ENCODE measurements around the gene HNRNPA3.

The HNRNPA3 gene

DNA sequence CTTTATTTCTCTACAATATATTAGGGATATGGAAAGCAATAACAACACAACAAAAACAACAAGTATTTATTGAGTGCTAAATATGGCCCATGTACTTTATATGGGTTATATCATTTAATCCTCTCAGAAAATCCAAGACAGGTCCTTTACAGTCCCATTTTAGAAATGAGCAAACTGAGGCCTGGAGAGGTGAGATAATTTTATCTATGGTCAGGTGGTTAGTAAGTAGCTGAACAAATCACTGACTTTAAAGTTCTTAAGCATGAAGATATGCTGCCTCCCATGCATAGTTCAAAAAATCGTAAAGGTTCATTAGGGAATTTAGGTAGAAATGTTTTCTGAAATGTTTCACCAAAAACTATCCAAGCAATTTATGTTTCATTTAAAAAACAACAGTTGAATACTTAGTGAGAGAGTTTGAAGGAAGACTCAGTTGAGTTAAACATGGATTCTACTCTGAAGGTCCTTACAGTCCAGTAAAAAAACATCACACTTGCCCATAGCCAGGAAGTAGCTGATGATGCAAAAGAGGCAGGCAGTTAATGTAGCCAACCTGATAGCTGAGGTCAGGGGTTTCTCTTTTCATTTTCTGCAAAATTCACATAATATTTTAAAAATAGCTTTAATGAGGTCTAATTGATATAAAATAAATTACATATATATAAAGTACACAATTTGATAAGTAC lies 59.5 kb downstream of the HNRNPA3 start:
- TF ChIP-seq, protein P1, sequence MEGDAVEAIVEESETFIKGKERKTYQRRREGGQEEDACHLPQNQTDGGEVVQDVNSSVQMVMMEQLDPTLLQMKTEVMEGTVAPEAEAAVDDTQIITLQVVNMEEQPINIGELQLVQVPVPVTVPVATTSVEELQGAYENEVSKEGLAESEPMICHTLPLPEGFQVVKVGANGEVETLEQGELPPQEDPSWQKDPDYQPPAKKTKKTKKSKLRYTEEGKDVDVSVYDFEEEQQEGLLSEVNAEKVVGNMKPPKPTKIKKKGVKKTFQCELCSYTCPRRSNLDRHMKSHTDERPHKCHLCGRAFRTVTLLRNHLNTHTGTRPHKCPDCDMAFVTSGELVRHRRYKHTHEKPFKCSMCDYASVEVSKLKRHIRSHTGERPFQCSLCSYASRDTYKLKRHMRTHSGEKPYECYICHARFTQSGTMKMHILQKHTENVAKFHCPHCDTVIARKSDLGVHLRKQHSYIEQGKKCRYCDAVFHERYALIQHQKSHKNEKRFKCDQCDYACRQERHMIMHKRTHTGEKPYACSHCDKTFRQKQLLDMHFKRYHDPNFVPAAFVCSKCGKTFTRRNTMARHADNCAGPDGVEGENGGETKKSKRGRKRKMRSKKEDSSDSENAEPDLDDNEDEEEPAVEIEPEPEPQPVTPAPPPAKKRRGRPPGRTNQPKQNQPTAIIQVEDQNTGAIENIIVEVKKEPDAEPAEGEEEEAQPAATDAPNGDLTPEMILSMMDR (IDR thresholded peaks at IDR 0.05; ENCODE audit: control insufficient read depth, insufficient read depth, low read depth, low read length, missing control alignments) = no peak
- H3K4me3 ChIP-seq (ENCODE audit: control insufficient read depth, low read depth, low read length) = no peak overlapping the region
- DNase-seq (ENCODE audit: low read depth) = no peak

DNA sequence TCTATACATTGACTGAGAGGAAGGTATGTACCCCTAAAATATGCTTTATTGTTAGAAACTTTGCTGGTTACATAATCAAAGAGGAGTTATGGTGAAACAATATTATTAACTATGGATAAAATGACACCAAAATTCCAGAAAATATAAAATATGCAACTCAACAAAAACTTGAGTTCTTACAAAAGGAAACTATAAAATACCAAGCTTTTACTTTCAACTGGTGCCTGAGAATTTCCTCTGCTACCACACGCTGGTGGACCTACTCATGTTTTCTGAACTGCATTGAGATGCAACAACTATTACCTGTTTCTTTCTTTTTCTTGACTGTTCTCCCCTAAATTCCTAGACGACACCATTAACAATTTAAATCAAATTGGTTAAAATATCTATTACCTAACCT lies 60.2 kb downstream of the HNRNPA3 start:
- no peak for DNase-seq (ENCODE audit: low read depth)
- H3K4me3 ChIP-seq (ENCODE audit: control insufficient read depth, low read depth, low read length) = no peak overlapping the region
- TF ChIP-seq, protein P1 (IDR thresholded peaks at IDR 0.05; ENCODE audit: control insufficient read depth, insufficient read depth, low read depth, low read length, missing control alignments) = no peak

DNA sequence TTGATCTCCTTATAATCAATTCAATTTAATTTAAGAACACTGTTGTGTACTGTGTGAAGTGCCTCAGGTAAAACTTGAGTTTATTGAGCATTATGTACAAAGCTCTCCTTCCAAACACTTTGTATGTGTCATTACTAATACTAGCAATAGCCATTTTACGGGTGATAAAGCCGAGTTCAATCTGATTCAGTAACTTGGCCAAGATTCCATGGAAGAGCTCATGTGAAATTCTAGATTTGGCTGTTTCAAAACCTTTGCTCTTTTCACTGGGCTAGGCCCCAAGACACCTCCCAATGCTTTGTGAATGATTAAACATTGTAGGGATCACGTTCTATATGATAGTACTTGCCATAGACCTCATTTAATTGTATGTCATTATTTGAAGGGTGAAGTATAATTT lies 60.8 kb downstream of the HNRNPA3 start:
- TF ChIP-seq, protein P1 (IDR thresholded peaks at IDR 0.05; ENCODE audit: control insufficient read depth, insufficient read depth, low read depth, low read length, missing control alignments) = no peak
- no peak for DNase-seq (ENCODE audit: low read depth)
- no peak overlapping the region for H3K4me3 ChIP-seq (ENCODE audit: control insufficient read depth, low read depth, low read length)
